AG04450 (cell line): ENCODE data around the gene C17orf100. TPM values are rescaled to one million over a fixed set of nuclear protein-coding genes. Genes with fewer than 3 reads are reported as not detected.
"Not testable (repeated sequence)": the region's sequence is repeated elsewhere in the genome, so short reads cannot be mapped to it uniquely, and the experiment has no call there.

Source experiments
- CTCF ChIA-PET: fragments of 300-600, 350-600 bp; formaldehyde crosslinking; extraction: SDS; loops from one replicate; lab custom pipeline; 2022; ENCODE audit warnings: antibody characterized with exemption, inconsistent platforms; lab: Charles Lee
- POLR2A ChIA-PET: fragments of 350-600 bp; formaldehyde crosslinking; extraction: SDS; loops from one replicate; lab custom pipeline; 2021; ENCODE audit warnings: antibody characterized with exemption, inconsistent platforms; lab: Yijun Ruan, JAX
- DNase-seq: peaks from one replicate; pipeline ENCODE4 v3.0.0-alpha.2; 2011; ENCODE audit warnings: low read depth, low spot score
- H3K27ac ChIP-seq: one replicate; pipeline ENCODE4 v1.5.1; 2012; ENCODE audit warnings: low read depth, low read length, control low read depth
- H3K27me3 ChIP-seq: one replicate; pipeline ENCODE4 v1.6.0; 2012; ENCODE audit warnings: low read length; ENCODE audit not compliant: control insufficient read depth, insufficient read depth
- H3K4me3 ChIP-seq: 2 replicates; pipeline ENCODE4 v1.5.1; 2011; ENCODE audit warnings: mild to moderate bottlenecking, low read depth, low read length, control low read depth
- H3K9me3 ChIP-seq: 2 replicates; pipeline ENCODE4 v1.5.1; 2012; ENCODE audit warnings: low read length; ENCODE audit not compliant: control insufficient read depth, insufficient read depth
- polyA plus RNA-seq: library from polyadenylated mRNA; depleted of rRNA; stranded (reverse); fragments of >200 nt; gene quantifications from 2 replicates; pipeline ENCODE4 v1.2.3, GENCODE V29; 2011
- TF ChIP-seq, protein P1 (sequence below): IDR thresholded peaks from 2 replicates; pipeline ENCODE4 v1.5.1; 2011; ENCODE audit warnings: low read depth, low read length, control low read depth, inconsistent platforms

C17orf100 gene
- polyA plus RNA-seq, 1 experiment: 1.8 TPM

- peaks cover 6% of the 10 kb centered on the region for H3K27me3 ChIP-seq
- ChIA-PET CTCF (no interaction called here), POLR2A (no interaction called here)
Measured at GRCh38 chr17:6690641-6691040, 39.1 kb downstream of the C17orf100 start.

GRCh38 chr17:6691546-6691945 is 40.0 kb downstream of the C17orf100 start:
- no peak overlapping the region for H3K4me3 ChIP-seq
- TF ChIP-seq, protein P1, sequence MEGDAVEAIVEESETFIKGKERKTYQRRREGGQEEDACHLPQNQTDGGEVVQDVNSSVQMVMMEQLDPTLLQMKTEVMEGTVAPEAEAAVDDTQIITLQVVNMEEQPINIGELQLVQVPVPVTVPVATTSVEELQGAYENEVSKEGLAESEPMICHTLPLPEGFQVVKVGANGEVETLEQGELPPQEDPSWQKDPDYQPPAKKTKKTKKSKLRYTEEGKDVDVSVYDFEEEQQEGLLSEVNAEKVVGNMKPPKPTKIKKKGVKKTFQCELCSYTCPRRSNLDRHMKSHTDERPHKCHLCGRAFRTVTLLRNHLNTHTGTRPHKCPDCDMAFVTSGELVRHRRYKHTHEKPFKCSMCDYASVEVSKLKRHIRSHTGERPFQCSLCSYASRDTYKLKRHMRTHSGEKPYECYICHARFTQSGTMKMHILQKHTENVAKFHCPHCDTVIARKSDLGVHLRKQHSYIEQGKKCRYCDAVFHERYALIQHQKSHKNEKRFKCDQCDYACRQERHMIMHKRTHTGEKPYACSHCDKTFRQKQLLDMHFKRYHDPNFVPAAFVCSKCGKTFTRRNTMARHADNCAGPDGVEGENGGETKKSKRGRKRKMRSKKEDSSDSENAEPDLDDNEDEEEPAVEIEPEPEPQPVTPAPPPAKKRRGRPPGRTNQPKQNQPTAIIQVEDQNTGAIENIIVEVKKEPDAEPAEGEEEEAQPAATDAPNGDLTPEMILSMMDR: no peak
- peaks cover 3% of the 10 kb centered on the region for H3K27me3 ChIP-seq
- H3K27ac ChIP-seq: no peak overlapping the region
- DNase-seq: no peak
- CTCF ChIA-PET: no interaction called here
- no peaks in the 10 kb centered on the region for H3K9me3 ChIP-seq
- POLR2A ChIA-PET: no interaction called here

More at GRCh38 chr17:6690641-6691040, 39.1 kb downstream of the C17orf100 start:
- DNase-seq: no peak
- Histone ChIP-seq H3K4me3 (no peak overlapping the region), H3K27ac (no peak overlapping the region), H3K9me3 (no peaks in the 10 kb centered on the region)
- TF ChIP-seq, protein P1: no peak

DNA sequence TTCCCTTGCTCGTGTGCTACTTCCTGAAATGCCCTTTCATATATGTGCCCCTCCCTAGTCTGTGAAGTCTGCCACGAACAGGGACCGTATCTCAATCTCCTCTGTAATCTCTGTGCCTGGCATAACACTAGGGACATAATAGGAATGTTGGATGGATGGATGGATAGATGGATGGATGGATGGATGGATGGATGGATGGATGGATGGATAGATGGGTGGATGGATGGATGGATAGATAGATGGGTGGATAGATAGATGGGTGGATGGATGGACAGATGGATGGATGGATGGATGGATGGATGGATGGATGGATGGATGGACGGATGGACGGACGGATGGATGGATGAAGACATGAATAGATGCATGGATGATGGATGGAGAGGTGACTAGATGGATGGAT is 40.4 kb downstream of the C17orf100 start:
- CTCF ChIA-PET, H3K9me3 ChIP-seq, H3K27me3 ChIP-seq, H3K4me3 ChIP-seq, POLR2A ChIA-PET, DNase-seq, H3K27ac ChIP-seq: not testable (repeated sequence)

- POLR2A ChIA-PET: no interaction called here
- no peak for DNase-seq
- CTCF ChIA-PET: no interaction called here
- Histone ChIP-seq H3K4me3 (no peak overlapping the region), H3K9me3 (no peaks in the 10 kb centered on the region), H3K27ac (no peak overlapping the region), H3K27me3 (peaks cover 2% of the 10 kb centered on the region)
- TF ChIP-seq, protein P1: no peak
Measured at GRCh38 chr17:6695051-6695450, 43.5 kb downstream of the C17orf100 start.

GRCh38 chr17:6695565-6695964 is 44.0 kb downstream of the C17orf100 start:
- H3K27me3 ChIP-seq: no peaks in the 10 kb centered on the region
- no peak for DNase-seq

More at GRCh38 chr17:6695565-6695964, 44.0 kb downstream of the C17orf100 start:
- Histone ChIP-seq H3K27ac (no peak overlapping the region), H3K4me3 (no peak overlapping the region), H3K9me3 (no peaks in the 10 kb centered on the region)
- ChIA-PET CTCF (no interaction called here), POLR2A (no interaction called here)
- TF ChIP-seq, protein P1: no peak
